A549 treated with AZD2906 at 1 μM for 4 hours (cell line): ENCODE results near the gene UBR3. TPM values are rescaled to one million over a fixed set of nuclear protein-coding genes. Genes with fewer than 3 reads are reported as not detected.

Experiments
- total RNA-seq: library from RNA; stranded (reverse); fragments of 200-300 nt; extraction: Qiagen RNA extraction; gene quantifications from 5 replicates; pipeline ENCODE4 v1.2.3, GENCODE V29; 2022

The UBR3 gene
- total RNA-seq: 7.6 to 10.5 TPM (median 8.7 TPM) in 5 replicates

GRCh38 chr2:169827272-169828140 is at the start of gene UBR3:
Gene UBR3, plus strand, starts transcription at chr2:169827454. Its CDS starts 54 bp downstream, at chr2:169827508.

GRCh38 chr2:169798718-169799592 is 28.3 kb upstream of the UBR3 start, which contains the start of gene SSB:
Gene SSB, plus strand, starts transcription at chr2:169798871. Its CDS starts 2,090 bp downstream, at chr2:169800961.

GRCh38 chr2:169824373-169825333 is 2.6 kb upstream of the UBR3 start, which contains the start of gene METTL5:
Gene METTL5, minus strand, starts transcription at chr2:169824905. Its CDS starts 308 bp downstream, at chr2:169824597.

Other genes with a start within 250 kb of the UBR3 start
- gene PPIG, start 243.1 kb upstream of the UBR3 start, total RNA-seq: 29.7 to 50.7 TPM (median 32.2 TPM) in 5 replicates
- gene CFAP210, start 133.0 kb upstream of the UBR3 start, total RNA-seq: 0.27 to 0.35 TPM (median 0.31 TPM) in 5 replicates
- gene PHOSPHO2, start 133.0 kb upstream of the UBR3 start, total RNA-seq: 2.4 to 3.2 TPM (median 2.9 TPM) in 5 replicates
- 5.1 to 7.7 TPM (median 6.6 TPM) in 5 replicates for gene KLHL23, start 93.6 kb upstream of the UBR3 start, total RNA-seq
- 116 to 161 TPM (median 128 TPM) in 5 replicates for gene SSB, start 28.6 kb upstream of the UBR3 start, total RNA-seq
- gene METTL5, start 2.5 kb upstream of the UBR3 start, total RNA-seq: 65.0 to 87.8 TPM (median 66.8 TPM) in 5 replicates